A673 (cell line): ENCODE results near the gene SCARB1.

Source experiments
- EZH2 ChIP-seq: fragments of 200-600 bp; sonication (generic); IDR thresholded peaks from 2 replicates; pipeline ENCODE4 v1.6.1; 2017; ENCODE audit warnings: borderline replicate concordance, low read depth, mild to moderate bottlenecking, mixed read lengths, antibody characterized with exemption, low read length; ENCODE audit not compliant: poor library complexity, severe bottlenecking
- TF ChIP-seq, protein P1 (sequence below): fragments of 300-800, 200-600 bp; sonication (generic); conservative IDR thresholded peaks from 2 replicates; pipeline ENCODE4 v1.5.1; 2017; ENCODE audit warnings: low read depth, mild to moderate bottlenecking, antibody characterized with exemption, low read length, moderate library complexity, mixed read lengths

DNA sequence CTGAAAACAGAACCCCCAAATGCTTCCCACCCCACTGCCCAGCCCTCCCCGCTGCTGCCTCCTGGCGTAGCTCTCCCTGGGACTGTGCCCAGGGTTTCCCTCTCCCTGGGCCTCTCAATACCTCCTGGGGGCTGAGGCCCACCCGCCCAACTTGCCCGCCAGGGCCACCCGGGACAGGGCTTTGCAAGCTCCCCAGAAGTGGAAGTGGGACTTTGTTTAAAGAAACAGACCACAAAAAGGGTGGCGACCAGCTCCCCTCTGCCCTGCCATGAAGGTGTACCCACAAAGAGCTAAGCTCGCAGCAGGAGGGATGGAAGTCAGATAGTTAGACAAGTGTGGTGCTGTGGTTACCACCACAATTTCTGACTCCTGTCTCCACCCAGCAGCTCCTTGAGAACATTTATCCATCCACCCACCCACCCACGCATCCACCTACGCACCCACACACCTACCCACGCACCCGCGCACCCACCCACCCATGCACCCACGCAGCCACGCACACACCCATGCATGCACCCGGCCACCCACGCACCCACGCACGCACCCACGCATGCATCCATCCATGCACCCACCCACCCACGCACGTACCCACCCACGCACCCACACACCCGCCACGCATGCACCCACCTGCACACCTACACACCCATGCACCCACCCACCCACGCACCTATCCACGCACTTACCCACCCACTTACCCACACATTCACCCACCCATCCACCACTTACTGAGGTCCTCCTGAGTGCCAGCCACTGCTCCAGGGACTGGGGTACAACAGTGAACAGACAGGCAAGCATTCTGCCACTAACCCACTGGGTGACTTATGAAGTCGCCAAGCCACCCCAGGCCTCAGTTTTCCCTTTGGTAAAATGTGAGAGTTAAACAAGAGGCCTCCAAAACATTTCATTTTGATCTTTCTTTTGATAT lies 127.3 kb downstream of the SCARB1 start:
- TF ChIP-seq, protein P1, sequence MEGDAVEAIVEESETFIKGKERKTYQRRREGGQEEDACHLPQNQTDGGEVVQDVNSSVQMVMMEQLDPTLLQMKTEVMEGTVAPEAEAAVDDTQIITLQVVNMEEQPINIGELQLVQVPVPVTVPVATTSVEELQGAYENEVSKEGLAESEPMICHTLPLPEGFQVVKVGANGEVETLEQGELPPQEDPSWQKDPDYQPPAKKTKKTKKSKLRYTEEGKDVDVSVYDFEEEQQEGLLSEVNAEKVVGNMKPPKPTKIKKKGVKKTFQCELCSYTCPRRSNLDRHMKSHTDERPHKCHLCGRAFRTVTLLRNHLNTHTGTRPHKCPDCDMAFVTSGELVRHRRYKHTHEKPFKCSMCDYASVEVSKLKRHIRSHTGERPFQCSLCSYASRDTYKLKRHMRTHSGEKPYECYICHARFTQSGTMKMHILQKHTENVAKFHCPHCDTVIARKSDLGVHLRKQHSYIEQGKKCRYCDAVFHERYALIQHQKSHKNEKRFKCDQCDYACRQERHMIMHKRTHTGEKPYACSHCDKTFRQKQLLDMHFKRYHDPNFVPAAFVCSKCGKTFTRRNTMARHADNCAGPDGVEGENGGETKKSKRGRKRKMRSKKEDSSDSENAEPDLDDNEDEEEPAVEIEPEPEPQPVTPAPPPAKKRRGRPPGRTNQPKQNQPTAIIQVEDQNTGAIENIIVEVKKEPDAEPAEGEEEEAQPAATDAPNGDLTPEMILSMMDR: no peak
- TF ChIP-seq EZH2: no peak
